BLaER1 treated with 17β-estradiol and CSF1 and Interleukin-3, amounts not matched to agents 10 nM and 100 nM (cell line): ENCODE measurements around the gene RCAN2.

Source experiments
- H3K27ac ChIP-seq, 11 experiments: shearing (Covaris generic); formaldehyde crosslinking; 2 replicates each; pipeline ENCODE4 v1.8.1; 2022
- H3K27me3 ChIP-seq, 11 experiments: shearing (Covaris generic); formaldehyde crosslinking; 2 replicates each; pipeline ENCODE4 v1.8.1; 2022
- H3K36me3 ChIP-seq, 11 experiments: shearing (Covaris generic); formaldehyde crosslinking; 2 replicates each; pipeline ENCODE4 v1.8.1; 2022
- H3K4me1 ChIP-seq, 10 experiments: shearing (Covaris generic); formaldehyde crosslinking; 2 replicates each; pipeline ENCODE4 v1.8.1; 2022
- H3K4me2 ChIP-seq, 11 experiments: shearing (Covaris generic); formaldehyde crosslinking; 2 replicates each; pipeline ENCODE4 v1.8.1; 2022
- H3K4me3 ChIP-seq, 10 experiments: shearing (Covaris generic); formaldehyde crosslinking; 2 replicates each; pipeline ENCODE4 v1.8.1; 2022
- H3K9ac ChIP-seq, 11 experiments: shearing (Covaris generic); formaldehyde crosslinking; 2 replicates each; pipeline ENCODE4 v1.8.1; 2022
- H3K9me3 ChIP-seq, 11 experiments: shearing (Covaris generic); formaldehyde crosslinking; replicated peaks in 1 of 11; 2 replicates each; pipeline ENCODE4 v1.8.1; 2022
- H4K20me1 ChIP-seq, 11 experiments: shearing (Covaris generic); formaldehyde crosslinking; 2 replicates each; pipeline ENCODE4 v1.8.1; 2022
- Cebpa-rat ChIP-seq, 11 experiments: shearing (Covaris generic); IDR thresholded peaks; 2 replicates each; pipeline ENCODE4 v1.8.1; 2022

RCAN2 gene

DNA sequence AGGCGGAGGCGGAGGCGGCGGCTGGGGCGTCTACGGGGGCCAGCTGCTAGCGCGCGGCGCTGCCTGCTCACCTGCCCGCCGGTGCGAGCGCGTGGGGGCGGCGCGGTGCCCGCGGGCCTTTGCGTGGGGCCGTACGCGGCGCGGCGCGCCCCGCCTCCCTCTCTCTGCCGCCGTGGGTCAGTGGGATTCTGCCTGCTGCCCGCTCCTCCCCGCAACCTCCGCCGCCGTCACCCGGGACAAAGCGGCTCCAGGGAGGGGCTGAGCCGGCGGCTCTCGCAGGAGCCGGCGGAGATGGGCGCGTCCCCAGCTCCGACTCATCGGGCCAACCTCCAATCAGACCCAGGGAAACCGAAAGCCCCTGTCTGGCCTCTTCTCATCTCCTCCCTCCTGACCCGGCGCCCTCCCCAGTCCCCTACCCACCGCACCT lies at the start of gene RCAN2:
Gene RCAN2 (minus strand): TSS at position 249 of the 427 bp plus-strand sequence.
- H3K4me1 ChIP-seq, result peaks cover 0 to 6% (median 4%) of the 10 kb centered on the region in 10 experiments; a peak in 7 of 20 replicates
- H3K4me2 ChIP-seq, result peak within 1 kb of the TSS; percentile 87 to 96 (median 94)
- H3K36me3 ChIP-seq, result no peaks in the 10 kb centered on the region
- peak within 1 kb of the TSS in 4 of 11 experiments; percentile 17 to 46 (median 34); a peak in 4 of 22 replicates for H3K27ac ChIP-seq
- no peak for TF ChIP-seq Cebpa-rat (IDR thresholded peaks at IDR 0.05)
- H4K20me1 ChIP-seq, result no peaks in the 10 kb centered on the region
- peaks cover 17 to 32% (median 29%) of the 10 kb centered on the region in 11 experiments for H3K27me3 ChIP-seq
- peak within 1 kb of the TSS; percentile 70 to 85 (median 79) for H3K4me3 ChIP-seq
- peak within 1 kb of the TSS; percentile 52 to 77 (median 71) for H3K9ac ChIP-seq
- no peaks in the 10 kb centered on the region for H3K9me3 ChIP-seq

DNA sequence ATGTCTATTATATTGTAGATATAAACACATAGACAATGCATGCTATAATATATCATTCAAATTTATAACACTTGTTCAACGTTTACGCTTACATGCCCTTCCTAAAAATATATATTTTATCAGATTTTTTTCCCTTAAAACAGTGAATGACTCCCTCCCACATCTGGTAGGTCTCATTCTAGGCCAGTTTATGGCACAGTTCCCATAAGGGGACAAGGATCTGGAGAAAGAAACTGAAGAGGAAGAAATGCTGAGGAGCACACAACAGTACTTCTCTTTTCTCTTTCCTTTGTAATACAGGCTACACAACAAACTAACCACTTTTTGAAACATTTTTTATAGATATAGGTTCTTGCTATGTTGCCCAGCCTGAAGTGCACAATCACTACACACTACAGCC lies 48.6 kb upstream of the RCAN2 start:
- H3K4me3 ChIP-seq, result no peak overlapping the region
- no peak overlapping the region for H3K27ac ChIP-seq
- TF ChIP-seq Cebpa-rat (IDR thresholded peaks at IDR 0.05), result no peak
- no peaks in the 10 kb centered on the region for H3K27me3 ChIP-seq
- H3K9ac ChIP-seq, result no peak overlapping the region
- peaks cover 7 to 17% (median 12%) of the 10 kb centered on the region in 11 experiments; a peak in 20 of 22 replicates for H3K9me3 ChIP-seq
- H3K36me3 ChIP-seq, result no peaks in the 10 kb centered on the region
- no peaks in the 10 kb centered on the region for H4K20me1 ChIP-seq
- H3K4me2 ChIP-seq, result peak overlapping the region in 2 of 11 experiments; percentile 37 to 41; a peak in 2 of 22 replicates
- H3K4me1 ChIP-seq, result peaks cover 0 to 6% (median 0%) of the 10 kb centered on the region in 10 experiments; a peak in 3 of 20 replicates

DNA sequence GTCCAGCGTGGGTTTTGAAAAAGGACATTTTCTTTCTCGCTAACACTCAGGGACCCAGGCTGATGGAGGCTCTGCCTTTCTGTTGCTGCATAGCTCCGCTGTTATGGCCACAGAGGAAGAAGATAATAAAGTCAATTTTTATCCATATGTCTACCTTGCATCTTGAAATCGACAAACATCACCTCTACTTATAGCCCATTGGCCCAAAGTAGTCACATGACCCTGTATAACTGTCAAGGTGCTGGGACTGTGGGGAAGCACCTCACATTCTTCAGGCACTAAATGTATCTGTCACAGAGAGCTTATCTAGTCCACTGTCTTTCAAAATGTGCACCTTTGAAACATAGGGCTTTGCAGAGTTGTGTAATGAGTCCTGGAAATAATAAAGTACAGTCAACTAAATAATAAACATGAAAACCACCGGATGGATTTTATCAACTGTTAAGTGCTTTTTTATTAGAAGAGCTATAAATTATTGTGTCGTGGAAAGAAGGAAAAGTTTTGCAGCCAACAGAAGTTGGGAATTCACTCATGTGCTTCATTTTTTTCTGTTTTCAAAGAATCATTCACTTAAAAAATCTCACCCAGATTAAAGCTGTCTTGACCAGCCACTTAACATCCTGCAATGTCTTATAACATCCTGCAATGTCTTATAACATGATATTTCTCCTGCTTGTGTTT lies 47.7 kb upstream of the RCAN2 start:
- Histone ChIP-seq H3K36me3 (no peaks in the 10 kb centered on the region), H3K4me2 (no peak overlapping the region), H3K9ac (no peak overlapping the region), H3K4me1 (peaks cover 0 to 6% (median 0%) of the 10 kb centered on the region in 10 experiments; a peak in 3 of 20 replicates), H4K20me1 (no peaks in the 10 kb centered on the region), H3K9me3 (peaks cover 2 to 11% (median 9%) of the 10 kb centered on the region in 11 experiments; a peak in 14 of 22 replicates), H3K27me3 (no peaks in the 10 kb centered on the region), H3K27ac (no peak overlapping the region), H3K4me3 (no peak overlapping the region)
- TF ChIP-seq Cebpa-rat (IDR thresholded peaks at IDR 0.05), result no peak

DNA sequence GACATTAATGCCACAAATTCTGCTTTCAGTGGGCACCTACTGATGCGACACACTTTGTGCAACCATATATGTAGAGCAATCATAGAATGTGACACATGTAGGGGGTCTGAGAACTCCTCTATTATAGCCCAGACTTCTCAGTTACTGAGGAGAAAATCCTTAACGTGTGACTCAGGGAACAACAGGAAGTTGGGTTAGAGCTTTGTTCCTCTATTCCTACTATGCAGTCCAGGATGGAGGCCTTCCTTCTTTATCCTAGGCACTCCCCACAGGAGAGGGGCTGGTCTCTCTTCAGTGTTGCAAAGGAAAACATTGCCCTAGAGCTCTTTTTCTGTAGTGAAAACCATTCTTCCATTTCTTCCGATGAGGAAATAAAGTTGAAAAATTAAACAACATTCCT lies 39.6 kb upstream of the RCAN2 start:
- H3K27me3 ChIP-seq, result no peaks in the 10 kb centered on the region
- TF ChIP-seq Cebpa-rat (IDR thresholded peaks at IDR 0.05), result no peak
- H3K27ac ChIP-seq, result no peak overlapping the region

DNA sequence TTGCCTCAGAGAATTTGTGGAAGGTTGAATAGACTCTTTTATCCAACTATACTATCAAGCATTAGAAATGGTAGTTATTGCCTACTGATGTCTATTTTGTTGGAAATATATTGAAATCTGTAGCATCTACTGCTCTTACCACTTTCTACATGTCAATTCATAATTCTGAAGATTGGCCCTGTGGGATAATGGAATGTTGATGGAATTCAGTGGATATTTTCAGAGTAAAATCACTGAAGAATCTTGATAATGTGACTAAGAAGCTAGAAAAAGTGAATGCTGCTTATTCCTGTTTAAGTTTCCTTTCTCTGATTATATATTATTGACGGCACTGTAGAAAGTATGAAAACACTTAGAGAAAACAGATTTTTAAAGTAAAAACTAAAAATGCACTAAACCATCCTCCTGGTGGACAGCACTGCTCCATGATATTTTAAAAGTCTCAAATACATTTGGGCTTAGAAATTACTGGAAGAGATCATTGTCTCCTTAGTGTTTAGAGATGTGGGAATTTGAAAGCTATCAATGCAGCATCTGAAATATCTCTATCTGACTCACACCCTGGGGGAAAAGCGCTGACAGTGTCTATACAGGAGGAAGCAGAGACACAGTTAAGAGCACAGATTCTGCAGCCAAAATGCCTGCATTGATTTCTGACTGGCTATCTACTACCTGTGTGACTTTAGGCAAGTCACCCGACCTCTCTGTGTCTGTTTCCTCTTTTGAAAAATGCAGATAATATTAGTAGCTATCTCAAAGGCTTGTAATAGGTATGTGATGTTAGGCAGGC lies 37.9 kb upstream of the RCAN2 start:
- Histone ChIP-seq H3K4me2 (no peak overlapping the region; a peak in 1 of 22 replicates), H3K9ac (no peak overlapping the region), H3K36me3 (no peaks in the 10 kb centered on the region), H3K4me1 (peaks cover 0 to 18% (median 0%) of the 10 kb centered on the region in 10 experiments; a peak in 5 of 20 replicates), H3K9me3 (no peaks in the 10 kb centered on the region), H3K27ac (no peak overlapping the region), H4K20me1 (no peaks in the 10 kb centered on the region), H3K27me3 (no peaks in the 10 kb centered on the region), H3K4me3 (no peak overlapping the region)
- no peak for TF ChIP-seq Cebpa-rat (IDR thresholded peaks at IDR 0.05)

More for the DNA sequence above, 39.6 kb upstream of the RCAN2 start:
- H3K9ac ChIP-seq, result no peak overlapping the region
- H3K4me3 ChIP-seq, result no peak overlapping the region
- H3K9me3 ChIP-seq, result peaks cover 0 to 11% (median 6%) of the 10 kb centered on the region in 11 experiments; a peak in 10 of 22 replicates
- H3K4me2 ChIP-seq, result peak overlapping the region in 3 of 11 experiments; percentile 7 to 54 (median 51); a peak in 5 of 22 replicates
- no peaks in the 10 kb centered on the region for H3K36me3 ChIP-seq
- no peaks in the 10 kb centered on the region for H4K20me1 ChIP-seq
- peaks cover 0 to 17% (median 0%) of the 10 kb centered on the region in 10 experiments; a peak in 4 of 20 replicates for H3K4me1 ChIP-seq

DNA sequence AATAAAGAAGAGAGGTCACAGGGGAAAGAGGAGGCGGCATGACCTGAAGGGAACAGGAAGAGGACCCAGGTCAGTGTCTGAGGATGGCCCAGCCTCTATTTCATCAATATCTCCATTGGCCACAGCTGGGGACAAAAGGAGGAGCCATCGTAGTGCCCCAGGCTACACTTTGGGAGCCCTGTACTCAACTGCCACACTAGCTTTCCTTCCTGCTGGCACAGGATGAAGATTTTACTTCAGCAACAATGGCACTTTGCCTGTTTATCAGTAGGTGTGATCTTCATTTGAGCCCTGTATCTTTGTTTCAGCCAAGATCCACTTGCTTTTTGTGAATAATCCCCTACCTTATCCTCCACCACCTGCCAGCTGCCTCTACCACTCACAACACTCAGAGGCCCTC lies 35.4 kb upstream of the RCAN2 start:
- no peaks in the 10 kb centered on the region for H3K36me3 ChIP-seq
- no peak for TF ChIP-seq Cebpa-rat (IDR thresholded peaks at IDR 0.05)
- peaks cover 0 to 18% (median 0%) of the 10 kb centered on the region in 10 experiments; a peak in 5 of 20 replicates for H3K4me1 ChIP-seq
- no peak overlapping the region for H3K27ac ChIP-seq
- no peaks in the 10 kb centered on the region for H3K27me3 ChIP-seq
- no peaks in the 10 kb centered on the region for H4K20me1 ChIP-seq
- no peak overlapping the region for H3K9ac ChIP-seq
- H3K4me3 ChIP-seq, result no peak overlapping the region
- H3K9me3 ChIP-seq, result no peaks in the 10 kb centered on the region
- no peak overlapping the region for H3K4me2 ChIP-seq

DNA sequence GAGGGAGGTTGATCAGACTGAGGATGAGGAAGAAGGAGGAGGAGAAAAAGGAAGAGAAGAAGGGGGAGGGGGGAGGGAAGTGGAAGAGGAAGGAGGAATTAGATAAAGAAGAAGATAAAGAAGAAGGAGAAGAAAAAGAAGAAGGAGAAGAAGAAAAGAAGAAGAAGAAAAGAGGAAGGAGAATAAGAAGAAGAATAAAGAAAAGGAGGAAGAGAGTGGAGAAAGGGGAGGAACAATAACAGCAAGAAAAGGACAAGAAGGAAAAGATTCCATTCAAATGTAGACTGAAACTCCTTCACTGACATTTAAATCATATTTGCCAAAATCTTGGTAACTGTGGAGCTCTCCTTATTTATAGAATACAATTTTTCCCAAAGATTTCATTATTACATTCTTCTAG lies 34.3 kb upstream of the RCAN2 start:
- TF ChIP-seq Cebpa-rat (IDR thresholded peaks at IDR 0.05), result no peak
- Histone ChIP-seq H4K20me1 (no peaks in the 10 kb centered on the region), H3K4me3 (no peak overlapping the region), H3K36me3 (no peaks in the 10 kb centered on the region), H3K9me3 (no peaks in the 10 kb centered on the region), H3K27ac (no peak overlapping the region), H3K9ac (no peak overlapping the region), H3K27me3 (no peaks in the 10 kb centered on the region), H3K4me2 (no peak overlapping the region), H3K4me1 (peaks cover 0 to 13% (median 0%) of the 10 kb centered on the region in 10 experiments; a peak in 5 of 20 replicates)

DNA sequence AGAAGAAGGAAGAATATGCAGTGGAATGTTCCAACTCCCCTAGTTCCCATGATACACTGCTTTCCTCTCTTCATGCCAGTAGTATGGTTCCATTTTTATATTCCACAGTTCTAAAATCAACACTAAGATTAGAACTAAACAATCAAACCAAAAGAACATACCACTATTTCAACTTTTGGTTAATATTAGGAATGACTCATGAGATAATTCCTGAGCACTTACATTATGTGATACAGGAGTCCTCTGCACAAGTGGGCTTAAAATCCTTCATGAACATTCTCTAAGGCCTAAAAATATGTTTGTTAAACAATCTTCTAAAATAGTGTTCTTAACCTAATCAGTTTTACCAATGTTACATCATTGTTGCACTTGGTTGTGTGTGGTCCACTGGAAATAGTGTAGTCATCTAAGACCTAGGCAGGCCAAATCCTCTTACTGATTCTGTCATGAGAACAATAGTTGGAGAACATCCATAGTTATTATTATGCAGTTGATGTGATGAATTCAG lies 30.3 kb upstream of the RCAN2 start:
- Histone ChIP-seq H3K9me3 (no peaks in the 10 kb centered on the region), H3K4me3 (no peak overlapping the region), H3K27me3 (no peaks in the 10 kb centered on the region), H3K4me2 (no peak overlapping the region), H3K27ac (no peak overlapping the region), H3K36me3 (no peaks in the 10 kb centered on the region), H3K9ac (no peak overlapping the region), H4K20me1 (no peaks in the 10 kb centered on the region), H3K4me1 (peaks cover 0 to 10% (median 0%) of the 10 kb centered on the region in 10 experiments; a peak in 2 of 20 replicates)
- no peak for TF ChIP-seq Cebpa-rat (IDR thresholded peaks at IDR 0.05)

DNA sequence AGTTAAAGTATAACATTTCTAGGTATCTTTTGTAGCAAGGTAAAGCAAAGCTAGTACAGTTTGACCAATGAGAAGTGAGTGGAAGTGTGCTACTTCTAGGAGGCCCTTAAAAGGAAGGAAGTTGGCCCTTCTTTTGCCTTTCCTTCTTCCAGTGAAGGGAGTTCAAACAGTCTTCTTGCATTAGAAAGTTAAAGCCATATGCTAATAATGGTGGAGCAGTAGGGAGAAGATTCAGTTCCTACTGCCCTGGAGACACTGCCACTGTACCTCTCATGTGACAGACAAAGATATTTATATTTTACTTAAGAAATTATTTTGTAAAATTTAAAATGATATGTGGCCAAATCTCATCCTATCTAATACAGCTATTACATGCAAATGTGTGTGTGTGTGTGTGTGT lies 26.0 kb upstream of the RCAN2 start:
- no peaks in the 10 kb centered on the region for H3K27me3 ChIP-seq
- no peak overlapping the region for H3K9ac ChIP-seq
- H3K36me3 ChIP-seq, result no peaks in the 10 kb centered on the region
- H3K27ac ChIP-seq, result no peak overlapping the region
- TF ChIP-seq Cebpa-rat (IDR thresholded peaks at IDR 0.05), result no peak
- H3K9me3 ChIP-seq, result no peaks in the 10 kb centered on the region
- H3K4me2 ChIP-seq, result no peak overlapping the region
- no peaks in the 10 kb centered on the region for H3K4me1 ChIP-seq
- H3K4me3 ChIP-seq, result no peak overlapping the region
- H4K20me1 ChIP-seq, result no peaks in the 10 kb centered on the region
